Fibroblast of skin of abdomen (primary cell): ENCODE data around the gene TFAP2A.

Experiments used
- DNase-seq: peaks from one replicate; pipeline ENCODE4 v3.0.0-alpha.2; 2013

TFAP2A gene

GRCh38 chr6:10399451-10399850, 15.4 kb downstream of the TFAP2A start:
- DNase-seq: no peak

GRCh38 chr6:10398446-10399218, 16.2 kb downstream of the TFAP2A start:
- DNase-seq: no peak

DNA sequence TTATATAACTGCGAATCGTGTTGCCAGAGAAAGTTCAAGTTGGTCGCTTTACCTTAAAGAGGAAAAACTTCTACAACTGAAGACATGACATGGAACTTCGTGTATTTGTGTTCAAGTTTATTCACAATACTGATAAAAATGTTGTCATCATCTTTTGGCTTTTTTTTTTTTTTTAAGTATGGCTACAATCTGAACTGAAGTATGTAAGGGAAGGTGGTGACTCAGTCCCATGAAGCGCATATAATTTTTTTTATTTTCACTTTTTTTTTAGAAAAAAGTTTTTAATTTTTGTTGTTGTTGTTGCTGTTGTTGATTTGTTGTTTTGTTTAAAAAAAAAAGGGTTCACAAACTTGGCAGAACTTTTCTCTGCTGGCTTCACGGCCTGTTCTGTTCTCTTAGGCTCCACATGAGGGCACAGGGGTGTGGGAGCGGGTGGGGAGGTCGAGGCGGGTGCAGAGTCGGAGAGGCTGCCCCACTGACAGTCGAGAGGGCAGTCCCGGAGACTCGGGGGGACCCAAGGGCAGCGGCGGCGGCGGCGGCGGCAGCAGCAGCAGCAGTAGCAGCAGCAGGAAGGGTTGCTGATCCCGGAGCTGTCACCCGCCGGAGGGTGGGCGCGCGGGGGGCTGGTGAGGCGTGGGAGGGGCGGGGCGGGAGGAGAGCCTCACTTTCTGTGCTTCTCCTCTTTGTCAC, 17.0 kb downstream of the TFAP2A start:
- DNase-seq: no peak

GRCh38 chr6:10396785-10397184, 18.1 kb downstream of the TFAP2A start:
- DNase-seq: no peak

DNA sequence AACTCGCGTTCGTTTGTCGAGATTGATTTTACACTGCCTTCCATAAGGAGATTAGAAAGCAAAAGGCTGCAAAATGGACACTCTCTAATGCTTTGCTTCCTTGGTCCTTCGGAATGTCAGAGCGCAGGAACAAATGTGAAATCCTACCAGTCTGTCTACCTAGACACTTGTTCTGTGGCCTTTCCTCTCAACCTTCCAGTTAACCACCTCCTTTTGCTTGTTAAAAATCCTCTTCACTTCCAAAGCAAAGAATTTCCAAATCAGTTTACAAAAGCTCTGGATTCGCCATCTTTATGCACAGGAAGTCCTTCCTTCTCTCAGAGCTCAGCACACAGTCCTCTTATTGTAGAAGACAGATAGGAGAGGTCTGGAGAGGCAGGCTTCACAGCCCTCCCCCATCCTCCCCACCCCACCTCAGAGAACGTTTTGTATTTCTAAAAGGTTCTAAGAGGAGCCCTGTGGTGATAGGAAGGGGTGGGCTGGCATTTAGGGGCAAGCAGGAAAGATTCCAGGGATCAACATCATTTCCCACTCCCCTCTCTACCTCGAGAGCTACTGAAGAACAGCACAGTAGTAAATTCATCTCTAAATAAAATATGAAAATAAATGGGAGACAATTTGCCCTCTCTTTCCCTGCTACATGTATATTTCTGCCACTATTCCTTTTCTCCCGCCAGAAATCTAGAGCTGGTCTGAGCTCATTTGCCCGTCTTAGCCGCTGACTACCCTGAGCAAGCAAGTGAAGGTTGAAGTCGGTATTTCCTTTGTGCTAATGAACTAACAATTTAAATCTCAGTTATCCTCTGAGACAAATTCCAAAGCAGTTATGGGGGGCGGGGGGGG, 18.9 kb downstream of the TFAP2A start:
- no peak for DNase-seq

DNA sequence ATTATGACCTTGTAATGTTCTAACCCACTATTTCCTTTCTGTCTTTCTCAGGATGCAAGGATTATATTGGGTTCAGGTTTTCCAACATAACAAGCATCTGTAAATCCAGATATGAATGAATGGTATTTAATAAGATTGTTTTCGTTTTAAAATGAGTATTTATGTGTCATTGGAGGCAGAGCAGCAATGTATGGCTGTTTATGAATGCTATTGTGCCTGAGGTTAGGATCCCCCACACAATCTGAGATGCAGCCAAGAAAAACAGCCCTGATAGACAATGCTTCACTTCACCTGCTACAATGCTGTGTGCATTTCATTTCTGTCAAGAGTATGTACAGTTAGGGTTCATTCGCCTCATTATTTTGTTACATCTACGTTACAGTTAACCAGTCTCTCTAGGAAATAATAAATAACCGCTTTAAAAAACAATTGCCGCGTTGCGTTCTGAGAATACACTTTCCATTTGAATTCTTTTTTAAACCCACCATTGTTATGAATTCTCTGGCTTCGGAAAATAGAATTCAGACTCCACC, 19.6 kb downstream of the TFAP2A start:
- DNase-seq: no peak

DNA sequence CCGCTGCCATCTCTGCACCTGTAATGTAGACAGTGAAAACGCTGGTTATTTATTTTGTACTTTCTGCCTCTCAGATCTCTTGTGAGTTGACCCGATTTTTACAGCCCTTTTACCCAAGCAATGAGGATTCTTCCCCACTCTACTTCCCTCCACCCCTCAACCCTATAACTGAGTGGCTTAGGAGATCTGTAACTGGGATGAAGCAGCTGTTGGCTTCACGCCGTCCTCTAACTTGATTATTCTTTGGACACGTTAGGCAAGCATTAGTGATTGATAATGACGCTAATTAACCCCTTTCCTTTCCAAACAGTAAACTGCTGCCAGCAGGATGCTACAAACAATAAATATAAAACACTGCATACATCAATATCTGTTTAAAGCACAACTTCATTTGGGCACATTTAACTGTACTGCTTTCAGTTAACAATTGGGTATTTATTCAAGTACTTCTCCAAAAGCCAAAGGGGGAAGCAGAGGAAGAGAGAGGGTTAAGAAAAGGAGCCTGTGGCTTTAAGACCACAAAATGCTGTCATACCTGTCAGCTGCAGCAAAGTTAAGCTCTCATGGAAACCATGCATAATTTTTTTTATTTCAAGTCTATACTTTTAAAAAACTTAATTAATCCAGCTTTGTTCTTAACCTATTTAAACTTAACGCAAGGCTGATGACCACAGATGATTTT, 21.2 kb downstream of the TFAP2A start:
- DNase-seq: no peak

- DNase-seq: no peak
Measured at GRCh38 chr6:10391799-10392198, 23.1 kb downstream of the TFAP2A start.

GRCh38 chr6:10391299-10391630, 23.6 kb downstream of the TFAP2A start:
- no peak for DNase-seq

DNA sequence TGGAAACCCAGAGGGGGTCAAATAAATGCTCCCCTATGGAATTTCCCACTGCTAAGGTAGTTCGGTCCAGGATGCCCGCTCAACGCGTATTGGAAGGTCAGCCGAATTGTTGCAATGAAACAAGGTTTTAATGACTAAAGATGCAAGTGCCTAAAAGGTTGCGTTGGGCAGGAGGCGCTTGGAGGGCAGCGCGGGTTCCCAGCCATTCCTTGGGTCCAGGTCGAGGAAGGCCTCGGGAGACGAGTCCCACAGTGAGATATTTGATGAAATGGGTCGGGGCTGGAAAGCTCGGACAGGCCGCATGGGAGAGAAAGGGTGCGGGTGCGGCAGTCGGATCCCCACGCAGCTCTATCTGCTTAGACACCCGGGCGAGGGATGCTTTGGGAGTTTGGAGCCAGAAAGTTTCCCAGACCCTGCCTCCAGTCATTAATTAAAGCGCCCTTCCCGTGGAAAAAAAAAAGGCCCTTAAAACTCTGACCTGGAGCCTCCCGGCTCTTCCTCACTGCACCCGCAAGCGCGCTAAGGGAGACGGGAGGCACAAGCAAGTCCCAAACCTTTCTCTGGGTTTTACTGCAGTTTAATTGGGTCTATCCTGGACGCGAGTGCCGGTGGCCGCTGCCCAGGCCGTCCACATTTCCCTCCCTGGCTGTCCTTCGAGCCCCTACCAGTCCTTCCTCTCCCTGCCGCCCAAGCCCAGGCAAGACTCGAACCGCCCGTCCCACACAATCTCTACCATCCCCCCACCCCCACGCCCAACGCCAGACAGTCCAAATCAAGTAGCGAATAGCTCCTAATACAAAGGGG, 24.2 kb downstream of the TFAP2A start:
- DNase-seq: no peak

DNA sequence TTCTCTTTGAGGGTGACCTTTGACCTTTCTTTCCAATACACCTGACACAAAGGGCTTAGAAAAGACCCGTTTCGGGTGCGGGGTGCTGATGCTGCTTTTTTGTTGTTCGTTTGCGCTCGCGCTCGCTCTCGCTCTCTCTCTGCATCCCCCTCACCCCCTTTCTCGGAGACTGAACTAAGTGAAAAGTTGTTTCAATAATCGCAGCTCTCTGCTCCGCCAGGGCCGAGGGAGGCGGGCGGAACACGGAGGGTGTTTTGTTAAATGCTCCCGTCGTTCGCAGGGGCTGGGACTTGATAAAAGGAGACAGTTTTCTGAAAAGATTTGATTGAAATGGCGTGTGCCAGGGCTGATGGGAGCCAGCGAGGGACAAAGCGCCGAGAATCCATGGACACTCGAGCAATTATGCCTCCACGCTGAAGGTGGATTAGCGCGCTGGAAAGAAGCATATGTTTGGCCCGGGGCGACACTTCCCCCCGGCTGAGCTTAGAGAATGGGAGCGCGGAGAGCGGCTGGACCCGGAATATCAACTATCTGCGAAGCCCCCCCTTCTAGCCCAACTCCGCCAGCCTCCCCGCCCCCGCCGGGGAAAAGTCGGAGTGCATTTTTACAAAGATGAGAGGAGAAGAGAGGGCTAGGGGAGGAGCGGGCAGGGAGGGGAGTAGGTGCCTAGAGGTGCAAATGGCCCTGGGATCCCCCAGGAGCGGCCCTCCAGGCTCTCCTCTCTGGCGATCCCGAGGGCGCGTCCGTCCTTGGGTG, 25.0 kb downstream of the TFAP2A start:
- no peak for DNase-seq

DNA sequence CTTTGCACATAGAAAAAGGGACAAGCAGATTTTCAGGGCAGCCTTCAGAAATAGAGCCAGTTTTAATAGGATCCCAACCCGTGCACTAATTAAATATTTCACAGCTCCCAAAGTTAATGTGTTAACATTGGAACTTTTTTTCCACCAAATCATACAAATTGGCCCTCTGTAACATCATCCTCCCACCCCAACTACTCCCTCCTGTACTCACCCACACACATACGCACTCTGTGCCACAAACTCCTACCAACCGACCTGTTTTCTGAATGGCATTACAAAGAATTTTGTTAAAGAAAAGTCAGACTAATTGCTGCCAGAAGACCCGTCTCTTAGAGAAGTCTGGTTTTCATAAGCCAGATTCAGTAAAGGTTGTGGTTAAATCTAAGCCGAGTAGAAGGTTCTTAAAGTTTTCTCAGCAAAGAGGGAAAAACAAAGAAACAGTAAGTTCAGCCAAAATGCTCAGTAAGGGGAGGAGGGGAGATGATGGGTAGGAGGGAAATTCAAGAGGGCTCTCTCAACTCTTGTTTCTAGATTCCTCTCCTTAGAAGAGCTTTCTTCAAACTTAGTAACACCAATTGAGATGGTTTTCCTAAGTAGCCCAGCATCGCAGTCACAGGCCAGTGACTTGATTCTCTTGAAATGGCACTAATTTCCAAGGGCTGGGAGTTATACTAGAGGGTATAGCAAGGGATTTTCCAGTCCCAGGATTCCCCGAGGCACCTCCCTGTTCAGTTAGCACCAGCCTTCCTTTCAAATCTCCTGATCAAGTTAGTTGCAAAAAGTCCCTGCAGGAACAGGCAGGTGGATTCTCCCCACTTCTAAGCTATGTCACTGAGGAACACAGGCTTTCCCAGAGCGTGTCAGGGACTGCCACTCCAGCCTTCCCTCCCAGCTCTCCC, 27.9 kb downstream of the TFAP2A start:
- no peak for DNase-seq

GRCh38 chr6:10386220-10386619, 28.7 kb downstream of the TFAP2A start:
- DNase-seq: no peak

DNA sequence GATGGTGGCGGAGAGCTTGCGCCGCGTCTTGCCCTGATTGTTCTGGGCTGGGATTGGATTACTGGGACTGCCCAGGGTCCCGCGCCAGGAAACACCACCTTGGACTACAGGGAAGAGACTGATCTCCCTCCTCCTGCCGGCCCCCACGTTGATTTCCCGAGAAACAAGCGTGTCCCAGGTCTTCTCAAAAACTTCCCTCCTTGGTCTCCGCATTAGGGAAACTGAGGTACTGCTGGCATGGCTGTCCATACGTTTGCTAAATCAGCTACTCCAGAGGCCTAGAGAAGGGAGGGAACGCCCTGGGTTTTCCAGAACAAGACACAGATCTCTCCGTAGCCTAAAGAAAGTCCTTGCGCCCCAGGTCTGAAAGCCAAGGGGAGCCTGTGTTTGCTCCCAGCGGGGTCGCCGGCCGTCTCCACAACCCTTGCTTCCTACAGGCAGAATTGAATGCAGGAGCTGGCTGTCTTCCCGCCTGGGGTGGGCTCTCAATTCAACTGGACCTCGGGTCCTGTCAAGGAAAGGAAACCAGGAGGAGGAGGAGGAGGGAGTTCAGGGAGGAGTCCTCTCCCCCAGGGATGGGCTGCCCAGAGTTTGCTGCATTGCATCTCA, 29.2 kb downstream of the TFAP2A start:
- DNase-seq: no peak

DNA sequence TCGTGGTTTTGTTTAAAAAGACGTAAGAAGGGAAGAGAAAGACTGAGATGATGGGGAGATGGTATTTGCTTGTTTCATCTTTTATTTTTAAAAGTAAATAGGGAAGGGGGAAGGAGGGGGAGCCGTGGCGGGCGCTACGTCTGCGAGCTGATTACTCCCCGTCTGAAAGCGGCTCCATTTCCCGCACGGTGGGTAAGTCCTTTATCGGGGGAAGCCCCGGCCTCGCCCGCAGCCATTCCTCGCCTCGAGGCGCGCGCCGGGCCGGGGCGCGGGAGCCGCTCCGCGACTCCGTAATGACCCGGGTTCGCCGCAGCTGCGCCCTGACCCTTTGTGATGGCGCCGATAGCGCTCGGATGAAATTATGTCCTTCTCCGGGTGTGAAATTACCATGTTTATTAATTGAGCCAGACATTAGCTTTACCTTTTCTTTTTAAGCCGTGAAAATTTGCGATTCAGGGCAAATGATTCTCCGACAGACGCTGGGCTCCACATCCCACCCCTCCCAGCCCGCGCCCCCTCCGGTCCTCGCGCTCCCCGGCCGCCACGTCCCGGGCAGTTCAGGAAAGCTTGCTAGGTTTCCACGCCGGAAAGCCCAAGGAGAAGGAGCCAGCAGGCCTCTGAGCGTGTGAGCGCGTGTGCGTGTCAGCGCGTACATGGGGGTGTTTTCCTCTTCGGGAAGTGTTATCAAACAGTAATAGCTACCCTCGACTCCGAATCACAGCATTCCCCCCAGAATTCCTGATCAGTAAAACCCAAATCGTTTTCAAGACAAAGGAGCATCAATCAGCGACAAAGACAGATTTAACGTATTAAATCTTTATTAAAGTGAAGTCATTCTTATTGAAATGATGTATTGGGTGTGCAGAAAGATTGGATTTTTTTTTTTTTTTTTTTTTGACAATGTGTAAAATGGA, 30.0 kb downstream of the TFAP2A start:
- no peak for DNase-seq

- DNase-seq: no peak
Measured at GRCh38 chr6:10384091-10384609, 30.7 kb downstream of the TFAP2A start.

DNA sequence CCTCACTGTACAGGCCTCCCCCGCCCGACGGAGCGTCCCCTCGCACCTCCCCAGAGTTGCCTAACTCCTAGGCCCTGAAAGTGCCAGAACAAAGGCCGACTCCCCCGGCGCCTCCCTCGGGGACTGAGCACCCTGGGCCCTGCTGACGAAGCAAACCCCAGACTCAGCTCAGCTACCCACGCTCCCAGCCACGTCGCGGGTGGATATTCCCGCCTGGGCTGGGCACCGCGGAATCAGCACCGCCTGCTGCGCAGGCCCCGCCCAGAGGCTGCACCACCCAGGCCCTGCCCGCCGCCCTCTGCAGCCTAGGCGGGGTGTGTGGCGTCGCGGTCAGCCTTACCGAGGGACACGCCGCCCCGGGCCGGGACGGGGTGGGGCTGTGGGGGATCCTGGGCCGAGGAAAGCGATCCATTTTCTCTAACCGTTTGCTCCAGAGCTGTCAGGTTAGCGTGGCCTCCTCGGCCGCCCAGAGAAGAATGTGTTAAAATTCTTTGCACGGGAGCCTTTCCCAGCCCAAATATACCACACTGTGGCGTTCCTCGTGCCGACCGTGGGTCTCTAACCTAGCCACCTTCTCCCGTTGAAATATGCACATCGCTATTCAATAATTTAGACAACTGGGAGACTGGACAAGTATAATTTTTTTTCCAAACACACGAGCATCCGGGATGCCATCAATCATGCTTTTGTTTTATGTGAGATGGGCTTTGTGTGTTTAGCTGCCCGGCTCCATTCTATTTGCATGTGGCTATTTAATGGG, 31.4 kb downstream of the TFAP2A start:
- no peak for DNase-seq
